Forelimb muscle (tissue), 1 donor: ENCODE data around the gene BMAL1. TPM values are rescaled to one million over a fixed set of nuclear protein-coding genes. Genes with fewer than 3 reads are reported as not detected.

Experiments used
- DNase-seq: peaks from one replicate; pipeline ENCODE4 v3.0.0-alpha.2; 2013; ENCODE audit warnings: low read depth
- polyA plus RNA-seq: library from polyadenylated mRNA; unstranded; fragments of 120-200 nt; gene quantifications from one replicate; pipeline ENCODE4 v1.2.1, GENCODE V29; 2013; ENCODE audit not compliant: insufficient read length

BMAL1 gene
- polyA plus RNA-seq, 1 donor, result 12.1 TPM

DNA sequence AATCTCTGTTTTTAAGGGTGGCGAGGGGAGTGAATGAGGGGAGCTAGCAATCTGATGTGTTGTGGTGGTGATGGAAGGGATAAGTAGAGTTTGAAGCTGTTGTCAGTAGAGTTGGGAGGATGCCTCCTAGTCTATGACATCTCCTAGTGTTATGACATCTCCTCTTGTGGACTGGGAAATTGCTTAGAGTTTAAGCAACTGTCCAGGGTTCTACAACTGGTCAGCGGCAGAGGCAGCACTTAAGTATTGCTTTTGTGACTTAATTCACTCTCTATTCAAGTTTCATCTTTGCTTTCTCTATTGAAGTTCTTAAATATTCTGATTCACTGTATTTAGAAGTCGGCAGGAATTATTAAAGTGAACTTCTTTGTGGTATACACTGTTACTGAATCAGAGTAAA, 13.8 kb downstream of the BMAL1 start:
- DNase-seq, result no peak

DNA sequence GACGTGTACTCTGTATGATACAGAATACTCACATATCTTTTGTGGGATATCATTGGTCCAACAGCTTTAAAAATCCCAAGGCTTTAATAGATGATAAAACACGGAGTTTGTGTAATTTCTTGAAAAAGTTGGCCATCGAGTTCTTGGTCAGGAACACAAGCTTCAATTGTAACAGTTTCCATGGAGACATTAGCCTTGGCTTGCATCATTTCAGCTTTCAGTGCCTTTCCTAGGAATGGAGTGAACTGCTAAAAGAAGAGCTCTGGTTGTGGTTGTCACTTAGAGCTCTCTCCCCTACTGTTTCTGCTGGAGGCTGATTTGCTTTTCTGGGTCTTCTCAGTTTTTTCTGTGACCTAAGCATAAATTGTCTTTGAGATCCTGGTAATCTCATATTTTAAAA, 14.2 kb downstream of the BMAL1 start:
- DNase-seq, result no peak

GRCh38 chr11:13292970-13293369, 15.4 kb downstream of the BMAL1 start:
- DNase-seq, result no peak

- DNase-seq, result no peak
These were observed 16.6 kb downstream of the BMAL1 start for GRCh38 chr11:13294178-13294577.

DNA sequence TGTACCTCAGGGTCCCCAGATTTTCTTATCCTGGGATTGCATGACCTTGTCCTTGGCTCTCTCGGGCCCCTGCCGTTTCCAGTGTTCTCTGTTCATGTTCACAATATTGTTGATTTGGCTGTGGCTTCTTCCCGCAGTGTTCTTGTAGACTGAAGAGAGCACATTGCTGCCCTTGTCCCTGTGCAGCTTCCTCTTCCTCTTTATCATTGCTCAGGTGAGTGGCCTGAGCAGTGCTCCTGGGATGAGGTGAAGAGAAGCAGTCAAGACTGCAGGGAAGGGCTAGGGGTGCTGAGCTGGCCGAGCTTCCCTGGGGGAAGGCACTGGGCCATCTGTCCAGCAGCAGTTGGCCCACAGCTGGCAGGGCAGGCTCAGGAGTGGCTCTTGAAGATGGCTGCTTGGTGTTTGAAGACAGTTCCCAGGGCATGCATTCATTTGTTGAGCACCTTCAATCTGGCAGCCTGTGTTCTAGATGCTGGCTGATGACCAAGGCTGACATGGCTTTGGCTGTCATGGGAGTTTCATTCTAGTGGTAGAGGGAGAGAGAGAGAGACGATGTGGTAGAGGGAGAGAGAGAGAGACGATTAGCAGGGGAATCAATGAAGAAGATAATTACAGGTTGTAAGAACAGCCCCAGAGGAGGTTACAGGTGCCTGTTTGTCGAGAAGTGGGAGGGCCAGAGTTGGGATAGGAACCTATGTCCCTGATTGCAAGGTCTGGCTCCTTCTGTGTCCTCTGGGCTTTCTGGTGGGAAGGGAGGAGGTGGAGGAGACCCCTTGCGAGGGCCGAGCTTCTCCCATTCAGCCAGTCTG, 17.4 kb downstream of the BMAL1 start:
- no peak for DNase-seq

DNA sequence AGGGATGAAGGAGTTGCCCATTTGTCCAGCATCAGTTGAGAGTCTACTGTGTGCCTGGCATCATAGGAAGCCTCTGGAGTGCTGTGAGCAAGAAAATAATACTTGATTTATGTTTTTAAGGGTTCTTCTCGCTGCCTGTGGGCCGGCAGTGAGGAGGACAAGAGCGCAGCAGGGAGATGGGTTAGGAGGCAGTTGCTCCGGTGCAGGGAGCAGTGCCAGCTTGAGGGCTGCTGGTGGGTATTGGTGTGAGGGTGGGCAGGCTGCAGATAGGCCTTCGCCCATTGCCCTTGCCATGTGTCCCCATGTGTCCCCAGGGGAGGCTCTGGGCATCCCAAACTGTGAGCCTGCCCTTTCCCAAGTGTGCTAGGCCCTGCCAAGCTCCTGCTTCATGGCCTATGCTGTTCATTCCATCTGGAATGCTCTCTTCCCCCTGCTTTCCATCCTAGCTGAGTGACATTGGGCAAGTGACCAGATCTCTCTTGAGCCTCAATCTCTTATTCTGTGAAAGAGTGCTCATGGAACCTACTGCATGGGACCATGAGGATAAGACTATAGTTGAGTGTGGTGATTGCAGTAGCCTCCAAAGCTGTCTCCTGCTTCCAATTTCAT, 19.8 kb downstream of the BMAL1 start:
- DNase-seq, result no peak

- DNase-seq, result no peak
These were observed 20.3 kb downstream of the BMAL1 start for GRCh38 chr11:13297917-13298356.

GRCh38 chr11:13298765-13299164, 21.2 kb downstream of the BMAL1 start:
- no peak for DNase-seq

DNA sequence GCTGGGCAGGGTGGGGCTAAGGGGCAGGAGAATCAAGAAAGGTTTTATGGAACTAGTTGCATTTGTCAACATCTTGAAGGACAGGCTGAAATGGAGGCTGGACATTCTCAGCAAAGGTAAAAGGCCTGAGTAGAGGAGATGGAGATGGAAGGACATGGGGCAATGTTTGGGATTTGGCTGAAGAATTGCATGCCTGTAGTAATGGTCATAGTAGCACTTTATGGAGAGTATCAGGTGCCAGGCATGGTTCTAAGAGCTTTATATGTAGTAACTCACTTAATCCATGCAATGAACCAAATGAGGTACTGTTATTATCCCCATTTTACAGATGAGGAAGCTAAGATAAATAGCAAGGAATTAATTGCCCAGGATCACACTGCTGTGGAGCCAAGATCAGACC, 23.9 kb downstream of the BMAL1 start:
- no peak for DNase-seq

DNA sequence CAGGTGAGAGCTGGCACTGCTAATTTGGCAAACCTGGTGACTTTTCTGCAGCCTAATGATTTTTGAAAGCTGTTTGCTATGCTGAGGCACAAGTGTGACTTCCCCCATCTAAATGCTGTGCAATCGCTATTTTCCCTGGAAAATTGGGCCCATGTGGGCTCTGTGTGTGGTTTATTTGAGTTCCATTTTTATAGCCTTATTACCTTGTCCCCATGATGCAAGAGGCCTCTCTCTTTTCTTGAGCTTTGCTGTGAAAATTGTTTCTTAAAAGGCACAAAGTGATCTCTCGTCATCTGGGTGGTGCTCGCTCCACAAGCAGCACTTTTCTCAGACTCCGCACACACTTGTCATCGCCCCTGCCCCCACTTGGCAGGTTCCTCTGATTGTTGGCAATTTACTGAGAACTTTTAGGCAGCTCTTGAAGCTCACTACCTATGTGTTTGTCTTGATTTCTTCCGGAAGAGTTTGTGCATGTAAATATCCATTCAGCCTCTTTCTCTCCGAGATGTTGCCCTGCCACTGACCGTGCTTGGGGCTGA, 24.9 kb downstream of the BMAL1 start:
- no peak for DNase-seq

DNA sequence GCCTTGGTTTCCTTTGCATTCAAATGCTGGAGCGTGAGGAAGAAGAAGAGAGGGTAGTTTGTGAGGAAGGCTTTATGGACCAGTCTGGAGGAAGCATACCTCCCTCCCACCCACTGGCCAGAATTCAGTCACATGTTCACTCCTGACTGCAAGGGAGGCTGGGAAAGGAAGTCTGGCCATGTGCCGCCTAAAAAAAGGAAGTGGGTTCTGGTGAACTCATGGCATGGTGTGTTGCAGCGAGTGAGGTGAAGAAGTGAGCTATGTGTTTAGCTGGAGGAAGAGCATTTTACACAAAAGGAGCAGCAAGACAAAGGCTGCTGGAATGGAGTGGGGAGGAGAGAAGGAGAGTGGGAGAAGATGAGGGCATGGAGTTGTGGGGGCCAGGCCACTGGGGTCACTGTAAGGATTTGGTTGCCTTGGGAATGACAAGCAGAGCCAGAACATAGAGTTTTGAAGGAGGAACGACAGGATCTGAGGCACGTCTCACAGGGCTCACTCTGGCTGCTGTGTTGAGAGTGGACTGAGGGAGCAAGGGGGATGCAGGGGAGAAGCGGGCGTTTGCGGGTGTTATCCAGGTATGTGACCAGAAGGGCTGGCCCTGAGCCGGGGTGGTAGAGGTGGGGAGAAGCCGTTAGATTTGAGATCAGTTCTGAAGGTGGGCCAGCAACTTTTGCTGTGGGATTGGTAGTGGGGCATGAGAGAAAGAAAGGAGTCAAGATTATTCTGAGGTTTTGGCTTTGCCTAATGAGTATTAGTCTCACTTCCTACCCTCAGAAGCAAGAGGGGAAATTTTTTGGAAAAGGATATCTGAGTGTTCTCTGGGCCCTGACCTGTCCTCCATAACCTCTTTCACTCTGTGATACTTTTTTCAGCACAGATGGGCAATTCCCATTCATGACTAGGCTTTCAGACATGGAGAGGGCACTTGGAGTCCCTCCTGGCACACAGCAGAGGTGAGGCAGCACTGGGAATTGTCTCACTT, 26.4 kb downstream of the BMAL1 start:
- DNase-seq, result no peak

- no peak for DNase-seq
These were observed 27.2 kb downstream of the BMAL1 start for GRCh38 chr11:13304655-13305335.

DNA sequence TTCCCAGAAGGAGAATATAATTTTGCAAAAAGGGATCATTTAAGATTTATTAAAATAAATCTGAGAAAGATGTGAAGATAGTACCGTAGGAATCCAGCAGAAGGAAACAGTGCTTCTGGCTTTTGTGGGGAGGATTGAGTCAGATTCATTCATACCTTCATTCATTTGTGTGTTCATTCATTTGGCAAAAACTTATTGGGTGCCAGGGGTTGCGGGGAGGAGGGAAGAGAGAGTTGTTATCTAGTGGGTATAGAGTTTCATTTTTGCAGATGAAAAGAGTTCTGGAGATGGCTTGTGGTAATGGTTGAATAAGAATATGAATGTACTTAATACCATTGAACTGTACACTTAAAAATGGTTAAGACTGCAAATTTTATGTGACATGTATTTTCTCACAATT, 31.1 kb downstream of the BMAL1 start:
- DNase-seq, result no peak

- DNase-seq, result no peak
These were observed 31.6 kb downstream of the BMAL1 start for GRCh38 chr11:13309156-13309555.

GRCh38 chr11:13310443-13310842, 32.9 kb downstream of the BMAL1 start:
- DNase-seq, result no peak

GRCh38 chr11:13311570-13311969, 34.0 kb downstream of the BMAL1 start:
- no peak for DNase-seq

GRCh38 chr11:13313005-13313819, 35.6 kb downstream of the BMAL1 start:
- no peak for DNase-seq

GRCh38 chr11:13314676-13315394, 37.2 kb downstream of the BMAL1 start:
- DNase-seq, result no peak

- DNase-seq, result no peak
These were observed 38.2 kb downstream of the BMAL1 start for GRCh38 chr11:13315517-13316432.
